HG02798 (cell line): ENCODE results near the gene CAMKMT.

Source experiments
- ATAC-seq: cut with Tn5 transposase; IDR thresholded peaks from one replicate; pipeline ENCODE4 v1.9.1; 2021; ENCODE audit warnings: mild to moderate bottlenecking; ENCODE audit not compliant: unreplicated experiment, poor library complexity

The CAMKMT gene

DNA sequence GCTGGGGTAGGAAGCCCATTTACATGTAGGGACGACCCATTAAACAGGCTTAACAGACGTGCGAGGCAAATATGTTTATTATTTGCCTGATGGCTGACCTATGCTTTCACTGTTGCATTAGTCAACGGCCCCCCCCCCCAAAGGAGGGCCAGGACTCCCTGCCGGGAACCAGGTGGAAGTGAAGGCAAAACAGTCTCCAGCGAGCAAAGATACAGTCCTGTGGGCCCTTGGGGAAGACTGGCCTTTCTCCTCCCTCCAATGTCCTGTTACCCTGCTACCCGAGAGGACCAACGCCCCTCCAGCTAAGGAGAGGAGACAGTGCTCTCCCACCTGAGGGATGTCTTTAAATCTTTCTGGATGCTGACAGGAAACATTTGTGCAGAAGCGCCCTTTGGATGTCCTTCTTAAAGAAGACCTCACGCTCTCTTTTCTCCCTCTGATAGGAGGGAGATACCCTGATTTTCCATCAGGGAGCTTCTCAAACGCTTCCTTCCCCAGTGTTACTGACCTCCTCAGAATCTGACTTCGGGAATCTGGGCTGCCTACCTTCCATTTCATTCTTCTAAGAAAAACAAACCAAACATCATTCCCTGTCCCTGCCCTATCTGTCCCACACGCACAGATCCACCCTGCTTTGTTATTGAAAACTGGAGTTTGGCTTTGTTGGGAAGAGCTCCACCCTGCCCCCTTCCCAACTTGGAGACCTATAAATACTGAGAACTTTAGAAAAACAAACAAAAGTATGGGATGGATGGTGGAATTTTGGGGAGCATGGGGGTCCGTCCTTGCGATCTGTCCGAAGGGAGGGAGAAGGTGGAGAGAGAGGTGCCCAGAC is 443.9 kb downstream of the CAMKMT start:
- no peak for ATAC-seq

GRCh38 chr2:44807201-44808025 is 445.7 kb downstream of the CAMKMT start:
- no peak for ATAC-seq

GRCh38 chr2:44810892-44811530 is 449.3 kb downstream of the CAMKMT start:
- ATAC-seq: no peak

GRCh38 chr2:44813165-44813564 is 451.4 kb downstream of the CAMKMT start:
- ATAC-seq: no peak

- ATAC-seq: no peak
Observed at GRCh38 chr2:44813658-44814057, 451.9 kb downstream of the CAMKMT start.

DNA sequence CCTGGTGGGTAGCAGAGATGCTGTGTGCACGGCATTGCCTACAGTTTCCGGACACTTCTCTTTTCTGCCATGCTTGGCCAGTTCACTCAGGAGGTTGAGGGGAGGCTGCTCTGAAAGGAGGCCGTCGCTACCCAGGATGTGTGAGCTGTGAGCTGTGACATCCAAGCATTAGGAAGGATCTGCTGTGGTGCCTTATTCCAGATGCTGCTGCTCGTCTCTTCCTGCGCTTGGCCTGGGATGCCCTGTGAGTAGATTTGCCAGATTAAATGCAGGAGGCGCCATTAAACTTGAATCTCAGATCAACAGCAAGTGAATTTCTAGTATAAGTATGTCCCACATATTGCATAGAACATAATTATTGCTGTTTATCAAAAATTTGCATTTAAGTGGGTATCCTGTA is 455.5 kb downstream of the CAMKMT start:
- no peak for ATAC-seq

- no peak for ATAC-seq
Observed at GRCh38 chr2:44817673-44818335, 456.1 kb downstream of the CAMKMT start.

- no peak for ATAC-seq
Observed at GRCh38 chr2:44819061-44819460, 457.3 kb downstream of the CAMKMT start.

DNA sequence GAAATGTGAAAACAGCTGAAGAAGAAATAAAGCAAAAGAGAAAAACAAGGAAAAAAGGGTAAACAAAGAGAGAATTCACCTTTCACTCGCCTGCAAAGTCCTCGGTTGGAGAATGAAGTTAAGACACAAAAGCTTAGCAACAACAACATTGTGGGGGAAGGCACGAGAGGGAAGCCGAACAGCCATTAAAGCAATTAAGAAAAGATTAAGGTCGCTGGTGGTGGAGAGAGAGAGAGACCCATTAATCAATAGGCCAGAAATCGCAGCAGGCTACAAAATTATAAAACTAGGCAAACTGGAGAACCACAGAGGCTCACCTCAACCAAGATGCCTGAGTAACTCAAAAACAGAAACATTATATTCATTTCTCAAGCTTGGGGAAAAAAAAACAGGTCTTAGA is 459.8 kb downstream of the CAMKMT start:
- ATAC-seq: no peak

DNA sequence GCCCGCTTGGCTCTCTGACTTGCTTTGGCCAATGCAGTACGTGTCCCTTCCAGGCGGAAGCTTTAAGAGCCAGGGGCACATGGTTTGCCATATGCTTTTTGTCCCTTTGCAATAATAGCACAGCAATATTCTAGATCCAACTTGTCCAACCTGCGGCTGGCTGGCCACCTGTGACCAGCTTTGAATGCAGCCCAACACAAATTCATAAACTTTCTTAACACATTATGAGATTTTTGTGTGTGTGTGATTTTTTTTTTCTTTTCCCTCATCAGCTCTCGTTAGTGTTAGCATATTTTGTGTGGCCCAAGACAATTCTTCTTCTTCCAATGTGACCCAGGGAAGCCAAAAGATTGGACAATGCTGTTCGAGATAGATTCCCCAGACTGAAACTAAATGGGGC is 460.4 kb downstream of the CAMKMT start:
- ATAC-seq: no peak
